Ascending aorta (tissue), 2 donors: ENCODE data around the gene CACNG1. TPM values are rescaled to one million over a fixed set of nuclear protein-coding genes. Genes with fewer than 3 reads are reported as not detected.

Source experiments
- DNase-seq, 2 donors: peaks; one replicate each; pipeline ENCODE4 v3.0.0-alpha.2; 2019; ENCODE audit warnings: low spot score in 2 of 2
- H3K27ac ChIP-seq, 2 donors: fragments of 200-600 bp; sonication (generic); one replicate each; pipeline ENCODE4 v1.5.1; 2016 to 2017; ENCODE audit warnings: mild to moderate bottlenecking in 1 of 2
- H3K27me3 ChIP-seq: fragments of 200-600 bp; sonication (generic); one replicate; pipeline ENCODE4 v1.5.1; 2017
- H3K36me3 ChIP-seq, 2 donors: fragments of 200-600 bp; sonication (generic); one replicate each; pipeline ENCODE4 v1.5.1; 2016
- H3K4me1 ChIP-seq, 2 donors: fragments of 200-600 bp; sonication (generic); one replicate each; pipeline ENCODE4 v1.5.1; 2016 to 2017; ENCODE audit warnings: mild to moderate bottlenecking in 1 of 2
- H3K4me3 ChIP-seq, 2 donors: fragments of 200-600 bp; sonication (generic); one replicate each; pipeline ENCODE4 v1.5.1; 2016 to 2017; ENCODE audit warnings: mild to moderate bottlenecking in 1 of 2
- H3K9me3 ChIP-seq, 2 donors: fragments of 200-600 bp; sonication (generic); one replicate each; pipeline ENCODE4 v1.5.1; 2016
- CTCF ChIP-seq, 3 experiments: fragments of 200-600 bp in 2 of 3; fragments of 450-650 bp in 1 of 3; sonication (generic) in 2 of 3; IDR thresholded peaks; one replicate each; pipeline ENCODE4 v1.5.1; 2016 to 2019; ENCODE audit warnings: antibody characterized with exemption in 3 of 3, mild to moderate bottlenecking in 1 of 3, moderate library complexity in 1 of 3
- intact Hi-C: fragments of 100-400 bp; cut with DNase I; formaldehyde crosslinking; loops from one replicate; pipeline ENCODE4 v1.15.1; 2023
- total RNA-seq: library from RNA; depleted of rRNA; stranded (reverse); fragments of >200 nt; gene quantifications from one replicate; pipeline ENCODE4 v1.1.0, GENCODE V29; 2016

CACNG1 gene
- total RNA-seq, result not detected

- no peaks in the 10 kb centered on the region for H3K36me3 ChIP-seq
- no peak for TF ChIP-seq CTCF (IDR thresholded peaks at IDR 0.05)
- intact Hi-C loops, result no loop called here
- no peak within 1 kb of the TSS for H3K27ac ChIP-seq
- H3K4me1 ChIP-seq, result no peaks in the 10 kb centered on the region
- DNase-seq, result no peak
- H3K27me3 ChIP-seq, result no peaks in the 10 kb centered on the region
- H3K4me3 ChIP-seq, result no peak within 1 kb of the TSS
- H3K9me3 ChIP-seq, result peaks cover 7 to 16% of the 10 kb centered on the region in 2 donors
These were observed at the start of gene CACNG1 for GRCh38 chr17:67044016-67044772. Gene CACNG1 (plus strand): TSS chr17:67044554. CDS start chr17:67044661, 107 bp downstream.

GRCh38 chr17:66994930-66995535 lies 49.3 kb upstream of the CACNG1 start:
- H3K4me3 ChIP-seq, result no peak overlapping the region
- no peaks in the 10 kb centered on the region for H3K27me3 ChIP-seq
- H3K36me3 ChIP-seq, result no peaks in the 10 kb centered on the region
- no peaks in the 10 kb centered on the region for H3K9me3 ChIP-seq
- intact Hi-C loops, result no loop called here
- no peak overlapping the region for H3K27ac ChIP-seq
- DNase-seq, result no peak
- TF ChIP-seq CTCF (IDR thresholded peaks at IDR 0.05), result no peak
- no peaks in the 10 kb centered on the region for H3K4me1 ChIP-seq

- intact Hi-C loops, result no loop called here
- DNase-seq, result no peak
- Histone ChIP-seq H3K9me3 (no peaks in the 10 kb centered on the region), H3K36me3 (no peaks in the 10 kb centered on the region), H3K27me3 (no peaks in the 10 kb centered on the region), H3K4me1 (no peaks in the 10 kb centered on the region), H3K4me3 (no peak overlapping the region), H3K27ac (no peak overlapping the region)
- TF ChIP-seq CTCF (IDR thresholded peaks at IDR 0.05), result no peak
These were observed 48.4 kb upstream of the CACNG1 start for GRCh38 chr17:66995944-66996343.

- no peak for DNase-seq
- Histone ChIP-seq H3K4me3 (no peak overlapping the region), H3K36me3 (no peaks in the 10 kb centered on the region), H3K4me1 (no peaks in the 10 kb centered on the region), H3K27me3 (no peaks in the 10 kb centered on the region), H3K27ac (no peak overlapping the region), H3K9me3 (no peaks in the 10 kb centered on the region)
- no peak for TF ChIP-seq CTCF (IDR thresholded peaks at IDR 0.05)
- intact Hi-C loops, result no loop called here
These were observed 47.4 kb upstream of the CACNG1 start for GRCh38 chr17:66996926-66997325.

- DNase-seq, result no peak
- Histone ChIP-seq H3K27ac (no peak overlapping the region), H3K9me3 (no peaks in the 10 kb centered on the region), H3K36me3 (no peaks in the 10 kb centered on the region), H3K27me3 (no peaks in the 10 kb centered on the region), H3K4me3 (no peak overlapping the region), H3K4me1 (no peaks in the 10 kb centered on the region)
- TF ChIP-seq CTCF (IDR thresholded peaks at IDR 0.05), result no peak
- intact Hi-C loops, result no loop called here
These were observed 41.1 kb upstream of the CACNG1 start for GRCh38 chr17:67003231-67003630.
